WTC11 (cell line): ENCODE results near the gene ZNF716. TPM values are rescaled to one million over a fixed set of nuclear protein-coding genes. Genes with fewer than 3 reads are reported as not detected.

Experiments used
- ATAC-seq: fragments of 200-7000 bp; cut with Tn5 transposase; 2 replicates; pipeline ENCODE4 v1.10.0; 2021; ENCODE audit warnings: mild to moderate bottlenecking, moderate library complexity
- CTCF ChIA-PET: fragments of 300-600 bp; sonication (Branson Sonifier 250); formaldehyde crosslinking; loops from one replicate; lab custom pipeline; 2021; ENCODE audit warnings: antibody characterized with exemption; lab: Charles Lee
- POLR2A ChIA-PET: fragments of 350-600 bp; sonication (Branson Sonifier 250); formaldehyde crosslinking; loops from one replicate; lab custom pipeline; 2021; ENCODE audit warnings: antibody characterized with exemption; lab: Charles Lee
- DNase-seq: peaks from one replicate; pipeline ENCODE4 v3.0.0; 2021; ENCODE audit warnings: low spot score
- H3K27ac Mint-ChIP-seq: 2 replicates; pipeline ENCODE4 v1.8.0; 2021; ENCODE audit warnings: mixed read lengths
- H3K27me3 Mint-ChIP-seq: 2 replicates; pipeline ENCODE4 v1.8.0; 2021; ENCODE audit warnings: low read depth, mild to moderate bottlenecking, moderate library complexity, mixed read lengths
- H3K36me3 Mint-ChIP-seq: 2 replicates; pipeline ENCODE4 v1.8.0; 2021; ENCODE audit warnings: mixed read lengths
- H3K4me1 Mint-ChIP-seq: 2 replicates; pipeline ENCODE4 v1.8.0; 2022; ENCODE audit warnings: mixed read lengths
- H3K4me3 Mint-ChIP-seq: 2 replicates; pipeline ENCODE4 v1.8.0; 2021; ENCODE audit warnings: mild to moderate bottlenecking, moderate library complexity, mixed read lengths
- H3K9me3 Mint-ChIP-seq: 2 replicates; pipeline ENCODE4 v1.8.0; 2021; ENCODE audit warnings: mixed read lengths
- ESRRA ChIP-seq: sonication (generic); formaldehyde crosslinking; IDR thresholded peaks from 2 replicates; pipeline ENCODE4 v1.8.1; 2022; ENCODE audit warnings: mild to moderate bottlenecking, missing genetic modification reagents, borderline replicate concordance
- FOXK1 ChIP-seq: sonication (generic); formaldehyde crosslinking; IDR thresholded peaks from 2 replicates; pipeline ENCODE4 v1.8.0; 2022; ENCODE audit warnings: mild to moderate bottlenecking, moderate library complexity, missing genetic modification reagents
- GRHL2 ChIP-seq: fragments of 250-450 bp; sonication (Bioruptor Pico); IDR thresholded peaks from 2 replicates; pipeline ENCODE4 v1.8.0; 2022; ENCODE audit warnings: mild to moderate bottlenecking, moderate library complexity; ENCODE audit not compliant: insufficient replicate concordance, severe bottlenecking
- IRF2 ChIP-seq: sonication (generic); formaldehyde crosslinking; IDR thresholded peaks from 2 replicates; pipeline ENCODE4 v1.8.0; 2022; ENCODE audit warnings: low read depth, missing genetic modification reagents, borderline replicate concordance
- JAZF1 ChIP-seq: fragments of 250-450 bp; sonication (Bioruptor Pico); IDR thresholded peaks from 2 replicates; pipeline ENCODE4 v1.9.0; 2021; ENCODE audit warnings: moderate library complexity, mild to moderate bottlenecking, inconsistent platforms
- JUN ChIP-seq: sonication (generic); formaldehyde crosslinking; IDR thresholded peaks from 2 replicates; pipeline ENCODE4 v1.8.0; 2023; ENCODE audit warnings: mild to moderate bottlenecking, missing genetic modification reagents
- NFE2L1 ChIP-seq: sonication (generic); formaldehyde crosslinking; IDR thresholded peaks from 2 replicates; pipeline ENCODE4 v1.8.1; 2023; ENCODE audit warnings: missing genetic modification reagents
- SP1 ChIP-seq: sonication (generic); formaldehyde crosslinking; conservative IDR thresholded peaks from 2 replicates; pipeline ENCODE4 v1.8.1; 2022; ENCODE audit warnings: missing genetic modification reagents
- TEAD1 ChIP-seq: sonication (generic); formaldehyde crosslinking; IDR thresholded peaks from 2 replicates; pipeline ENCODE4 v1.8.0; 2022; ENCODE audit warnings: mild to moderate bottlenecking, missing genetic modification reagents
- ZNF263 ChIP-seq: sonication (generic); formaldehyde crosslinking; IDR thresholded peaks from 2 replicates; pipeline ENCODE4 v1.8.1; 2022; ENCODE audit warnings: low read depth, mild to moderate bottlenecking, moderate library complexity, missing genetic modification reagents
- ZNF416 ChIP-seq: fragments of 250-450 bp; sonication (Bioruptor Pico); IDR thresholded peaks from 2 replicates; pipeline ENCODE4 v1.9.0; 2021; ENCODE audit warnings: mild to moderate bottlenecking, inconsistent platforms
- total RNA-seq: library from RNA; stranded (reverse); gene quantifications from 3 replicates; pipeline ENCODE4 v1.2.3, GENCODE V29; 2021
- TF ChIP-seq, protein P1 (sequence below): sonication (generic); formaldehyde crosslinking; IDR thresholded peaks from 2 replicates; pipeline ENCODE4 v1.8.0; 2022; ENCODE audit warnings: missing genetic modification reagents
- TF ChIP-seq, protein P2 (sequence below): sonication (generic); formaldehyde crosslinking; IDR thresholded peaks from 2 replicates; pipeline ENCODE4 v1.8.1; 2023; ENCODE audit warnings: mild to moderate bottlenecking, missing genetic modification reagents
- TF ChIP-seq, protein P3 (sequence below): sonication (generic); formaldehyde crosslinking; IDR thresholded peaks from 2 replicates; pipeline ENCODE4 v1.8.1; 2022; ENCODE audit warnings: low read depth, mild to moderate bottlenecking, moderate library complexity, missing genetic modification reagents, borderline replicate concordance
- TF ChIP-seq, protein P4 (sequence below): sonication (generic); formaldehyde crosslinking; IDR thresholded peaks from 2 replicates; pipeline ENCODE4 v1.8.0; 2022; ENCODE audit warnings: mild to moderate bottlenecking, missing genetic modification reagents
- TF ChIP-seq, protein P5 (sequence below): sonication (generic); formaldehyde crosslinking; IDR thresholded peaks from 2 replicates; pipeline ENCODE4 v1.8.1; 2023; ENCODE audit warnings: mild to moderate bottlenecking, missing genetic modification reagents
- TF ChIP-seq, protein P6 (sequence below): fragments of 250-450 bp; sonication (Bioruptor Pico); conservative IDR thresholded peaks from 2 replicates; pipeline ENCODE4 v1.9.0; 2021; ENCODE audit warnings: mild to moderate bottlenecking
- TF ChIP-seq, protein P7 (sequence below): fragments of 200-600 bp; IDR thresholded peaks from 2 replicates; pipeline ENCODE4 v1.8.0; 2022; ENCODE audit warnings: antibody characterized with exemption
- TF ChIP-seq, protein P8 (sequence below): sonication (generic); formaldehyde crosslinking; IDR thresholded peaks from 2 replicates; pipeline ENCODE4 v1.8.1; 2022; ENCODE audit warnings: missing genetic modification reagents, borderline replicate concordance

Gene ZNF716
- total RNA-seq, 1 experiment from 2014 or later = not detected

DNA sequence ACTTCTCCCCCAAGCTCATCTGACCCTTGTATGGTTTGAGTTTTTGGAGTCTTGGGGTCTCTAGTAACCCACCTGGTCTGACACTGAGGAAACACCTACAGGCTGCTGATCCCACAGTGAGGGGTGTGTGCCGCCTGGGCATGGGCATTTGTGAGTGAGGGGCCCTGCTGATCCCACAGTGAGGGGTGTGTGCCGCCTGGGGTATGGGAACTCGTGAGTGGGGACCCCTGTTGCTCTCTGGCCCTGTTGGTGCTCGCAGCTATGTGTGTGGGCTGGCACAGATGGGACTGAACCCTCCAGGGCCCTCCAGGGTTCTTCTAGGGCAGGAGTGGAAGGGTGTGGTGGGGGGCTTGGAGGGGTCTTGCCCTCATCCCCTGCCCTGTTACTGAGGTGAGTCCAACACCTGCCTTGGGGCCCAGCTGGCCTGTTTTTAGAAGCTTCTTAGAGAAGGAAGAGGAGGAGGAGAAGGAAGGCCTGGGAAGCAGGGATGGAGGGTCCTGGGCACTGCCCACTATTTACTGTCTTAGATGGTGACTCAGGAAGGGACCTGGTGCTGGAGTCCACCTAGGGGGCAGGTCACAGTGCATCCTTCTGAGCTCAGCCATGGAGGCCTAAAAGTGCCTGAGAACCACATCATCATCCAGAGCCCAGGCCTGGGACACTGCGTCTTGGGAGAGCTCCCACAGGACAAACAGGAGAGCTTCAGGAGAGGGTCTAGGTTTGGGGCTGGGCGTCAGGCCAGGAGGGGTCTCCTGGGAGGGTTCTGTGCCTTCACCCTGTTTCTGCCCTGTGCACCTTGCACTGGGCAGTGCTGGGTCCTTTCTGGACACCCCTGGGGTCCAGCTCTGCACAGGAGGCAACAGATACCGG is 36.2 kb upstream of the ZNF716 start (continued):
- TF ChIP-seq IRF2 (no peak), ZNF416 (CRISPR knock-in tag) (no peak), ESRRA (CRISPR knock-in tag) (no peak), GRHL2 (CRISPR knock-in tag) (no peak)
- TF ChIP-seq, protein P1, sequence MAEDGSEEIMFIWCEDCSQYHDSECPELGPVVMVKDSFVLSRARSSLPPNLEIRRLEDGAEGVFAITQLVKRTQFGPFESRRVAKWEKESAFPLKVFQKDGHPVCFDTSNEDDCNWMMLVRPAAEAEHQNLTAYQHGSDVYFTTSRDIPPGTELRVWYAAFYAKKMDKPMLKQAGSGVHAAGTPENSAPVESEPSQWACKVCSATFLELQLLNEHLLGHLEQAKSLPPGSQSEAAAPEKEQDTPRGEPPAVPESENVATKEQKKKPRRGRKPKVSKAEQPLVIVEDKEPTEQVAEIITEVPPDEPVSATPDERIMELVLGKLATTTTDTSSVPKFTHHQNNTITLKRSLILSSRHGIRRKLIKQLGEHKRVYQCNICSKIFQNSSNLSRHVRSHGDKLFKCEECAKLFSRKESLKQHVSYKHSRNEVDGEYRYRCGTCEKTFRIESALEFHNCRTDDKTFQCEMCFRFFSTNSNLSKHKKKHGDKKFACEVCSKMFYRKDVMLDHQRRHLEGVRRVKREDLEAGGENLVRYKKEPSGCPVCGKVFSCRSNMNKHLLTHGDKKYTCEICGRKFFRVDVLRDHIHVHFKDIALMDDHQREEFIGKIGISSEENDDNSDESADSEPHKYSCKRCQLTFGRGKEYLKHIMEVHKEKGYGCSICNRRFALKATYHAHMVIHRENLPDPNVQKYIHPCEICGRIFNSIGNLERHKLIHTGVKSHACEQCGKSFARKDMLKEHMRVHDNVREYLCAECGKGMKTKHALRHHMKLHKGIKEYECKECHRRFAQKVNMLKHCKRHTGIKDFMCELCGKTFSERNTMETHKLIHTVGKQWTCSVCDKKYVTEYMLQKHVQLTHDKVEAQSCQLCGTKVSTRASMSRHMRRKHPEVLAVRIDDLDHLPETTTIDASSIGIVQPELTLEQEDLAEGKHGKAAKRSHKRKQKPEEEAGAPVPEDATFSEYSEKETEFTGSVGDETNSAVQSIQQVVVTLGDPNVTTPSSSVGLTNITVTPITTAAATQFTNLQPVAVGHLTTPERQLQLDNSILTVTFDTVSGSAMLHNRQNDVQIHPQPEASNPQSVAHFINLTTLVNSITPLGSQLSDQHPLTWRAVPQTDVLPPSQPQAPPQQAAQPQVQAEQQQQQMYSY (CRISPR knock-in tag) = no peak

DNA sequence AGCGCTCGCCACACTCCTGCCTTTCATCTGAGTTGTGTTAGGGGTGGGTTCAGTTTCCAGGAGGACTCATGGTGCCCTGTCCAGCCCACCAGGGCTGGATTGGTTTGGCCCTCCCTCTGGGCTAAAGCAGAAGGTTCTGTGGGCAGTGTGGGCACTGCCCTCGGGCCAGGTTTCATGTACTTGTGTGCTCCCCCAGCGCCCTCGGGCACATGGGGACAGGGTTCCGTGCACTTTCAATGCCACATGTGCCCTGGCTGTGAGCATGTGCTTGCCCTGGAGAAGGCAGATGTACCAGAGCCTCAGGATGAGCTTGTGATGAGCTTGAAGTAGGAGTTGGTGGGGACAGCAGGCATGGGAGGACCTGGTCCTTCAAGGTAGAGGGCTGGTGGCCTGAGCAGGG is 35.6 kb upstream of the ZNF716 start:
- ChIA-PET CTCF (no interaction called here), POLR2A (no interaction called here)
- Mint-ChIP-seq H3K27me3 (peaks cover 19% of the 10 kb centered on the region), H3K36me3 (peaks cover 73% of the 10 kb centered on the region), H3K27ac (no peak overlapping the region), H3K4me1 (no peaks in the 10 kb centered on the region), H3K4me3 (no peak overlapping the region), H3K9me3 (peaks cover 69% of the 10 kb centered on the region)
- ATAC-seq = no peak
- no peak for DNase-seq
- TF ChIP-seq, protein P2, sequence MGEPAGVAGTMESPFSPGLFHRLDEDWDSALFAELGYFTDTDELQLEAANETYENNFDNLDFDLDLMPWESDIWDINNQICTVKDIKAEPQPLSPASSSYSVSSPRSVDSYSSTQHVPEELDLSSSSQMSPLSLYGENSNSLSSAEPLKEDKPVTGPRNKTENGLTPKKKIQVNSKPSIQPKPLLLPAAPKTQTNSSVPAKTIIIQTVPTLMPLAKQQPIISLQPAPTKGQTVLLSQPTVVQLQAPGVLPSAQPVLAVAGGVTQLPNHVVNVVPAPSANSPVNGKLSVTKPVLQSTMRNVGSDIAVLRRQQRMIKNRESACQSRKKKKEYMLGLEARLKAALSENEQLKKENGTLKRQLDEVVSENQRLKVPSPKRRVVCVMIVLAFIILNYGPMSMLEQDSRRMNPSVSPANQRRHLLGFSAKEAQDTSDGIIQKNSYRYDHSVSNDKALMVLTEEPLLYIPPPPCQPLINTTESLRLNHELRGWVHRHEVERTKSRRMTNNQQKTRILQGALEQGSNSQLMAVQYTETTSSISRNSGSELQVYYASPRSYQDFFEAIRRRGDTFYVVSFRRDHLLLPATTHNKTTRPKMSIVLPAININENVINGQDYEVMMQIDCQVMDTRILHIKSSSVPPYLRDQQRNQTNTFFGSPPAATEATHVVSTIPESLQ = no peak
- TF ChIP-seq ZNF263 = no peak
- TF ChIP-seq, protein P3, sequence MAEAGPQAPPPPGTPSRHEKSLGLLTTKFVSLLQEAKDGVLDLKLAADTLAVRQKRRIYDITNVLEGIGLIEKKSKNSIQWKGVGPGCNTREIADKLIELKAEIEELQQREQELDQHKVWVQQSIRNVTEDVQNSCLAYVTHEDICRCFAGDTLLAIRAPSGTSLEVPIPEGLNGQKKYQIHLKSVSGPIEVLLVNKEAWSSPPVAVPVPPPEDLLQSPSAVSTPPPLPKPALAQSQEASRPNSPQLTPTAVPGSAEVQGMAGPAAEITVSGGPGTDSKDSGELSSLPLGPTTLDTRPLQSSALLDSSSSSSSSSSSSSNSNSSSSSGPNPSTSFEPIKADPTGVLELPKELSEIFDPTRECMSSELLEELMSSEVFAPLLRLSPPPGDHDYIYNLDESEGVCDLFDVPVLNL = no peak
- no peak for TF ChIP-seq NFE2L1 (CRISPR knock-in tag)
- TF ChIP-seq, protein P4, sequence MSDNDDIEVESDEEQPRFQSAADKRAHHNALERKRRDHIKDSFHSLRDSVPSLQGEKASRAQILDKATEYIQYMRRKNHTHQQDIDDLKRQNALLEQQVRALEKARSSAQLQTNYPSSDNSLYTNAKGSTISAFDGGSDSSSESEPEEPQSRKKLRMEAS (CRISPR knock-in tag) = no peak
- TF ChIP-seq, protein P5, sequence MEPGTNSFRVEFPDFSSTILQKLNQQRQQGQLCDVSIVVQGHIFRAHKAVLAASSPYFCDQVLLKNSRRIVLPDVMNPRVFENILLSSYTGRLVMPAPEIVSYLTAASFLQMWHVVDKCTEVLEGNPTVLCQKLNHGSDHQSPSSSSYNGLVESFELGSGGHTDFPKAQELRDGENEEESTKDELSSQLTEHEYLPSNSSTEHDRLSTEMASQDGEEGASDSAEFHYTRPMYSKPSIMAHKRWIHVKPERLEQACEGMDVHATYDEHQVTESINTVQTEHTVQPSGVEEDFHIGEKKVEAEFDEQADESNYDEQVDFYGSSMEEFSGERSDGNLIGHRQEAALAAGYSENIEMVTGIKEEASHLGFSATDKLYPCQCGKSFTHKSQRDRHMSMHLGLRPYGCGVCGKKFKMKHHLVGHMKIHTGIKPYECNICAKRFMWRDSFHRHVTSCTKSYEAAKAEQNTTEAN (CRISPR knock-in tag) = no peak
- no peak for TF ChIP-seq IRF2
- TF ChIP-seq, protein P6, sequence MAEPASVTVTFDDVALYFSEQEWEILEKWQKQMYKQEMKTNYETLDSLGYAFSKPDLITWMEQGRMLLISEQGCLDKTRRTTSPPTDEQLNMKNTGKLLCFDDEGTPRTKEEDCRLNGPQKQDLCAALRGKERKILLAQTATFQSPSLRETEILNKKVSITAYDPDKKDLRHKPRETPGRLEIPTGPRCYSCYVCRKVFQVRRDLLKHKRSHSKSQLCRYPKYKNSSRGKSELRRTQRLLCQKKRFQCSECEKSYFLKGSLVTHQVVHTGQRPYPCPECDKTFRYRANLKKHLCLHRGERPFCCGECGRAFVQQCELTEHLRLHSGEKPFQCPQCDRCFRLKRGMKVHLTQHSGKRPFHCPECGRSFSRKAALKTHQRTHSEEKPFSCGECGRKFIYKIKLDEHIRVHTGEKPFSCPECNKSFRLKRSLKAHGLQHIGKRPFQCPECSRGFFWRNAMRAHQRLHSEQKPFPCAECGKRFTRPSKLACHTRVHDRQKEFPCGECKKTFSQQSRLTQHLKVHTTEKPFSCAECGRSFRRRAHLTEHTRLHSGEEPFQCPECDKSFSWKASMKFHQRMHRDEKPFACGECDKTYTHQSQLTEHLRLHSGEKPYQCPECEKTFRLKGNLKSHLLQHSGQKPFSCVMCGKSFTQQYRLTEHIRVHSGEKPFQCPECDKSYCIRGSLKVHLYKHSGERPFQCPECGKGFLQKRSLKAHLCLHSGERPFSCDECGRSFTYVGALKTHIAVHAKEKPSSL (CRISPR knock-in tag) = no peak
- TF ChIP-seq, protein P7, sequence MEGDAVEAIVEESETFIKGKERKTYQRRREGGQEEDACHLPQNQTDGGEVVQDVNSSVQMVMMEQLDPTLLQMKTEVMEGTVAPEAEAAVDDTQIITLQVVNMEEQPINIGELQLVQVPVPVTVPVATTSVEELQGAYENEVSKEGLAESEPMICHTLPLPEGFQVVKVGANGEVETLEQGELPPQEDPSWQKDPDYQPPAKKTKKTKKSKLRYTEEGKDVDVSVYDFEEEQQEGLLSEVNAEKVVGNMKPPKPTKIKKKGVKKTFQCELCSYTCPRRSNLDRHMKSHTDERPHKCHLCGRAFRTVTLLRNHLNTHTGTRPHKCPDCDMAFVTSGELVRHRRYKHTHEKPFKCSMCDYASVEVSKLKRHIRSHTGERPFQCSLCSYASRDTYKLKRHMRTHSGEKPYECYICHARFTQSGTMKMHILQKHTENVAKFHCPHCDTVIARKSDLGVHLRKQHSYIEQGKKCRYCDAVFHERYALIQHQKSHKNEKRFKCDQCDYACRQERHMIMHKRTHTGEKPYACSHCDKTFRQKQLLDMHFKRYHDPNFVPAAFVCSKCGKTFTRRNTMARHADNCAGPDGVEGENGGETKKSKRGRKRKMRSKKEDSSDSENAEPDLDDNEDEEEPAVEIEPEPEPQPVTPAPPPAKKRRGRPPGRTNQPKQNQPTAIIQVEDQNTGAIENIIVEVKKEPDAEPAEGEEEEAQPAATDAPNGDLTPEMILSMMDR = no peak
- TF ChIP-seq, protein P8, sequence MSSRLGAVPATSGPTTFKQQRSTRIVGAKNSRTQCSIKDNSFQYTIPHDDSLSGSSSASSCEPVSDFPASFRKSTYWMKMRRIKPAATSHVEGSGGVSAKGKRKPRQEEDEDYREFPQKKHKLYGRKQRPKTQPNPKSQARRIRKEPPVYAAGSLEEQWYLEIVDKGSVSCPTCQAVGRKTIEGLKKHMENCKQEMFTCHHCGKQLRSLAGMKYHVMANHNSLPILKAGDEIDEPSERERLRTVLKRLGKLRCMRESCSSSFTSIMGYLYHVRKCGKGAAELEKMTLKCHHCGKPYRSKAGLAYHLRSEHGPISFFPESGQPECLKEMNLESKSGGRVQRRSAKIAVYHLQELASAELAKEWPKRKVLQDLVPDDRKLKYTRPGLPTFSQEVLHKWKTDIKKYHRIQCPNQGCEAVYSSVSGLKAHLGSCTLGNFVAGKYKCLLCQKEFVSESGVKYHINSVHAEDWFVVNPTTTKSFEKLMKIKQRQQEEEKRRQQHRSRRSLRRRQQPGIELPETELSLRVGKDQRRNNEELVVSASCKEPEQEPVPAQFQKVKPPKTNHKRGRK (CRISPR knock-in tag) = no peak
- no peak for TF ChIP-seq JAZF1 (CRISPR knock-in tag)
- TF ChIP-seq TEAD1 (CRISPR knock-in tag) = no peak
- TF ChIP-seq SP1 (CRISPR knock-in tag) = no peak
- no peak for TF ChIP-seq FOXK1 (CRISPR knock-in tag)
- TF ChIP-seq JUN = no peak
